Astrocyte (in vitro differentiated cells and primary cell): ENCODE results near the gene BMPR1B.

ENCODE experiments used
- EZH2 ChIP-seq: IDR thresholded peaks from 2 replicates; pipeline ENCODE4 v1.6.1; 2012; ENCODE audit warnings: mild to moderate bottlenecking, low read length, inconsistent platforms; ENCODE audit not compliant: insufficient read depth
- TF ChIP-seq, protein P1 (sequence below): IDR thresholded peaks from 2 replicates; pipeline ENCODE4 v1.5.1; 2011; ENCODE audit warnings: low read depth, mild to moderate bottlenecking, inconsistent platforms, low read length, moderate library complexity; ENCODE audit not compliant: insufficient read depth

DNA sequence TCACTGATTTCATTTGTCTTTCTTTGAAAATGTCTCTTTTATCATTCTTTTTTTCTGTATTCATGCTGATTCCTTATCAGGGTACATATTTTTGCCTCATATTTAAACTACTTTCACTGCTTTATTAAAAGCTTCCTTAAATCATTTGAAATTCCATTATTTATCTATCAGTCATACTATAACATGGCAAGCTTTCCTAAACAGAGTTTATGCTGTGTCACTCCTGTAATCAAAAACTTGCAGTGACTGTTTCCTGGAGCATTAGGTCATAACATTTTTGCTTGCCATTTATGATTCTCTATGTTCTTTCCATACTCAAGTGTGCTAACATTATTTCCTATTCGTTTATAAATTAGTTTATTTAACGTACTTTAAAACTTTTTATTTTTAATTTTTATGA is 203.7 kb downstream of the BMPR1B start:
- no peak for TF ChIP-seq EZH2
- TF ChIP-seq, protein P1, sequence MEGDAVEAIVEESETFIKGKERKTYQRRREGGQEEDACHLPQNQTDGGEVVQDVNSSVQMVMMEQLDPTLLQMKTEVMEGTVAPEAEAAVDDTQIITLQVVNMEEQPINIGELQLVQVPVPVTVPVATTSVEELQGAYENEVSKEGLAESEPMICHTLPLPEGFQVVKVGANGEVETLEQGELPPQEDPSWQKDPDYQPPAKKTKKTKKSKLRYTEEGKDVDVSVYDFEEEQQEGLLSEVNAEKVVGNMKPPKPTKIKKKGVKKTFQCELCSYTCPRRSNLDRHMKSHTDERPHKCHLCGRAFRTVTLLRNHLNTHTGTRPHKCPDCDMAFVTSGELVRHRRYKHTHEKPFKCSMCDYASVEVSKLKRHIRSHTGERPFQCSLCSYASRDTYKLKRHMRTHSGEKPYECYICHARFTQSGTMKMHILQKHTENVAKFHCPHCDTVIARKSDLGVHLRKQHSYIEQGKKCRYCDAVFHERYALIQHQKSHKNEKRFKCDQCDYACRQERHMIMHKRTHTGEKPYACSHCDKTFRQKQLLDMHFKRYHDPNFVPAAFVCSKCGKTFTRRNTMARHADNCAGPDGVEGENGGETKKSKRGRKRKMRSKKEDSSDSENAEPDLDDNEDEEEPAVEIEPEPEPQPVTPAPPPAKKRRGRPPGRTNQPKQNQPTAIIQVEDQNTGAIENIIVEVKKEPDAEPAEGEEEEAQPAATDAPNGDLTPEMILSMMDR = no peak
